NCI-H774 (cell line): ENCODE data around the gene ATG12.
"Not testable (repeated sequence)": the region's sequence is repeated elsewhere in the genome, so short reads cannot be mapped to it uniquely, and the experiment has no call there.

Source experiments
- DNase-seq: peaks from one replicate; lab custom pipeline; 2025; lab: John Stamatoyannopoulos, UW

ATG12 gene

GRCh38 chr5:115842952-115843351, 1.6 kb upstream of the ATG12 start:
- DNase-seq: peak; percentile 7

- peak; percentile 73 for DNase-seq
Observed at GRCh38 chr5:115842089-115842935, 947 bp upstream of the ATG12 start.

GRCh38 chr5:115840873-115841272, 492 bp downstream of the ATG12 start:
- no peak for DNase-seq

- DNase-seq: no peak
Observed at GRCh38 chr5:115838885-115839518, 2.4 kb downstream of the ATG12 start.

DNA sequence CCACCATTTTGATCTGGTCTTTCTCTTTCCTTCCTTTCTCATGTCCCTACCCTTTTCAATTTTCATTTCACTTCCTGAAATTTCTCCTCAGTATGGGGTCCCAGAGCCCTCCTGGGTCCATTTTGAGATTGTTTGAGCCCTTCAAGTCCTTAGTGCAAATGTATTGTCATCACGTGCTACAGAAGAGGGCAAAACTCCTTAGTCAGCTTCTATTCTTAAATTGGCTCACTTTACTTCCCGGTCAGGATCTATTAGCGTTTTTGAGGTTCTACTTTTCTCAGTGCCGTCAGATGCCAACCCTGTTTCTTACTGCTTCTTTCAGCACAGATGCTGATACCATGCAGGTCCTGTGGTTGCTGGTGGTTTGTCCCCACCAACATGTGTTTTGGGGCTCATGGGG, 5.9 kb downstream of the ATG12 start:
- no peak for DNase-seq

GRCh38 chr5:115831163-115831768, 10.1 kb downstream of the ATG12 start:
- peak; percentile 10 for DNase-seq

GRCh38 chr5:115829913-115830312, 11.5 kb downstream of the ATG12 start:
- DNase-seq: no peak

- DNase-seq: no peak
Observed at GRCh38 chr5:115825948-115826347, 15.4 kb downstream of the ATG12 start.

DNA sequence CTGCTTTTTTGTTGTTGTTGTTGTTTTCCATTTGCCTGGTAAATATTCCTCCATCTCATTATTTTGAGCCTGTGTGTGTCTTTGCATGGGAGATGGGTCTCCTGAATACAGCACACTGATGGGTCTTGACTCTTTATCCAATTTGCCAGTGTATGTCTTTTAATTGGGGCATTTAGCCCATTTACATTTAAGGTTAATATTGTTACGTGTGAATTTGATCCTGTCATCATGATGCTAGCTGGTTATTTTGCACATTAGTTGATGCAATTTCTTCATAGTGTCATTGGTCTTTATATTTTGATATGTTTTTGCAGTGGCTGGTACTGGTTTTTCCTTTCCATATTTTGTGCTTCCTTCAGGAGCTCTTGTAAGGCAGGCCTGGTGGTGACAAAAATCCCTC, 16.4 kb downstream of the ATG12 start:
- not testable (repeated sequence) for DNase-seq

DNA sequence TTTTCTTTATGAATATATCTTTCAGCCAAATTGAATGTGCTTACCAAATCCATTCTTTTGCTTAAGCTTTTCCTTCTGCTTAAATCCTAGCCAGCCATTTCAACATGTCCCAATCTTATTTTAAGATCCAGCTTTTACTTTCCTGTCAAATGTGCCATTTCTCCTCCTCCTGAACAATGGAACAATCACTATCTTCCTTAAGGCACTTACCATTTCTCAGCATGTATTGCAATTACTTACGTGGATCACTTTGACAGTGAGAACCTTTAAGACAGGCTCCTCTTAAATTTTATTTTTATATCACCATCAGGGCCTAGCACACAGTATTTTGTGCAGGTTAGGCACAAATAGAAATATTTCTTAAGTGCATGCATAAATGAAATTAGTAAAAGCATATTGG, 20.5 kb downstream of the ATG12 start:
- no peak for DNase-seq

GRCh38 chr5:115818821-115819220, 22.5 kb downstream of the ATG12 start:
- DNase-seq: peak; percentile 23

- DNase-seq: no peak
Observed at GRCh38 chr5:115817386-115817785, 24.0 kb downstream of the ATG12 start.

GRCh38 chr5:115816226-115817081, 24.9 kb downstream of the ATG12 start, which contains the start of gene CDO1:
TSS of gene CDO1 (minus strand) at chr5:115816659. CDS start at chr5:115816397, 262 bp downstream.
- DNase-seq: no peak

GRCh38 chr5:115815693-115816225, 25.6 kb downstream of the ATG12 start:
- DNase-seq: no peak

- no peak for DNase-seq
Observed at GRCh38 chr5:115815006-115815692, 26.2 kb downstream of the ATG12 start.

GRCh38 chr5:115813719-115814118, 27.6 kb downstream of the ATG12 start:
- no peak for DNase-seq

- DNase-seq: no peak
Observed at GRCh38 chr5:115812372-115812771, 29.0 kb downstream of the ATG12 start.

DNA sequence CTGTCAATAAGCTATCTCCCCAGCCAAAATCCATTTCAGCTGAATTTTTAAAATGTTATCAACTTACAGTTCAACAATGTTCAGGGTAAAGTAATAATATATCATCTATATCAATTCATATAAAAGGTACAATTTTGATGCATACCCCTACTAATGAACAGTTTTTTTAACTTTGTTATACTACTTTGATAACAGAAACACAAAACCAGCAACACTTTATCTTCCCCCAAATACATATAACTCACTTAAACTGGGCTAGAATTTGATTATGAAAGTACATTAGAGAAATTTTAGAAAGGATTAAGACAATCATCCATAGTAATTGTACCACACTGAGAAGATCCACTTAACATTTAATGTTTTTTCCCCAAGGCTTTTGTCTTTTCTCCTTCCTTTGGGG, 30.0 kb downstream of the ATG12 start:
- no peak for DNase-seq

GRCh38 chr5:115810761-115811160, 30.6 kb downstream of the ATG12 start:
- DNase-seq: no peak

DNA sequence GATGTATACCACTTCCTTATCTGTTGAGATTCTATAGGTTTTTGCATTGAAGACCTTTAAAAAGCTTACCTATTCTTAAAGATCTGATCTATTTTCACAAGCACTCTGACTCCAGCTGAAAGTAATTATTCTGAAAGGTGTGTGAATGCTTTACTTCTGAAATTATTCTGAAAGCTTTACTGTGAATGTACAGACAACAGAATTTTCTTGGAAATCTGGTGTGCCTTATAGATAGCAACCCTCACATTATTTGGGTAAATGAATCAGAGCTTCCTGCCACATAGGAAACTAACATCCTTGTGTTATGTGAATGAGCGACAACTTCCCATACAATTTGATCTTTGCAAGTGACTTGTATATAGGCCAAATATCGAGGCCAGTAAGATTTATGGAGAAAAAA, 31.4 kb downstream of the ATG12 start:
- no peak for DNase-seq

GRCh38 chr5:115808066-115808465, 33.3 kb downstream of the ATG12 start:
- DNase-seq: not testable (repeated sequence)
